ENCODE results near the gene ADIG.

Gene ADIG

DNA sequence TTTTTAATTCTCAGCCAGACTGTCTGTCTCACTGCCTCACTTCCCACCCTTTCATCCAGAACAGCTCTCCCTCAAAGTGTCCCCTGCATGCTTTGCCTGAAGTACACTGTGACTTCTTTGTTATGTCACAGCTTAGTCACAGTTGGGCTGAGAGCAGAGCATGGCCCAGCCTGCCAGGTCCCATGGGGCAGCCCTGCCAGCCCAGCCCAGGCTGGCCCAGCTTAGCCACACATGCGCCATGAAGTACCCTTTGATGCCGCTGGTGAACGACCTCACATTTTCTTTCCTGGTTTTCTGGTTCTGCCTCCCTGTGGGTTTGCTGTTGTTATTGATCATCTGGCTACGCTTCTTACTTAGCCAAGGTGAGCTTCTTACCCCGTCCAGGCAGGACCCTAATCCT lies at the start of gene ADIG:
ADIG (plus strand) TSS at position 185 of the 400 bp plus-strand sequence; CDS start at position 239, 54 bp downstream.
- Histone ChIP-seq H3K4me3 (no peak within 1 kb of the TSS), H3K27ac (no peak within 1 kb of the TSS)
- no peak for DNase-seq (ENCODE audit: low spot score)
- TF ChIP-seq, protein P1, sequence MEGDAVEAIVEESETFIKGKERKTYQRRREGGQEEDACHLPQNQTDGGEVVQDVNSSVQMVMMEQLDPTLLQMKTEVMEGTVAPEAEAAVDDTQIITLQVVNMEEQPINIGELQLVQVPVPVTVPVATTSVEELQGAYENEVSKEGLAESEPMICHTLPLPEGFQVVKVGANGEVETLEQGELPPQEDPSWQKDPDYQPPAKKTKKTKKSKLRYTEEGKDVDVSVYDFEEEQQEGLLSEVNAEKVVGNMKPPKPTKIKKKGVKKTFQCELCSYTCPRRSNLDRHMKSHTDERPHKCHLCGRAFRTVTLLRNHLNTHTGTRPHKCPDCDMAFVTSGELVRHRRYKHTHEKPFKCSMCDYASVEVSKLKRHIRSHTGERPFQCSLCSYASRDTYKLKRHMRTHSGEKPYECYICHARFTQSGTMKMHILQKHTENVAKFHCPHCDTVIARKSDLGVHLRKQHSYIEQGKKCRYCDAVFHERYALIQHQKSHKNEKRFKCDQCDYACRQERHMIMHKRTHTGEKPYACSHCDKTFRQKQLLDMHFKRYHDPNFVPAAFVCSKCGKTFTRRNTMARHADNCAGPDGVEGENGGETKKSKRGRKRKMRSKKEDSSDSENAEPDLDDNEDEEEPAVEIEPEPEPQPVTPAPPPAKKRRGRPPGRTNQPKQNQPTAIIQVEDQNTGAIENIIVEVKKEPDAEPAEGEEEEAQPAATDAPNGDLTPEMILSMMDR (IDR thresholded peaks at IDR 0.05) = no peak

DNA sequence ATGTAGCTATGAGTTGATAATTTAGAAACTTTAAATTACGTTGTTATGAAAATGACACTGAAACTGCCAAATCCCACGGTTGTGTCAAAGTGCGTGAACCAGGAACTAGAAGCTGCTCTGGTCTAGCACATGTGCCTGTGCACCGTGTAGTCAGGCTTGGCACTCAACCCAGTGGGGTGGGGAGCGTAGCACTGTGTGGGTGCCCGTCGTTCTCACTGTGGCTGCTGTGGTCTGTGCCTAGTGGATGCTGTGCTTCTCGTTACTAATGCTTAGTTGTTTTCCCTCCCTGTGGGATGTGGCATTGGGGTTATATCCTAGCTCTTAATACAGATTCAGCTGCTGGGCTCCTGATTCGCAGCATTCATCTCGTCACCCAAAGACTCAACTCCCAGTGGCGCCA lies 46.2 kb upstream of the ADIG start:
- H3K4me3 ChIP-seq = no peak overlapping the region
- no peak for DNase-seq (ENCODE audit: low spot score)
- TF ChIP-seq, protein P1 (IDR thresholded peaks at IDR 0.05) = no peak
- H3K27ac ChIP-seq = no peak overlapping the region

DNA sequence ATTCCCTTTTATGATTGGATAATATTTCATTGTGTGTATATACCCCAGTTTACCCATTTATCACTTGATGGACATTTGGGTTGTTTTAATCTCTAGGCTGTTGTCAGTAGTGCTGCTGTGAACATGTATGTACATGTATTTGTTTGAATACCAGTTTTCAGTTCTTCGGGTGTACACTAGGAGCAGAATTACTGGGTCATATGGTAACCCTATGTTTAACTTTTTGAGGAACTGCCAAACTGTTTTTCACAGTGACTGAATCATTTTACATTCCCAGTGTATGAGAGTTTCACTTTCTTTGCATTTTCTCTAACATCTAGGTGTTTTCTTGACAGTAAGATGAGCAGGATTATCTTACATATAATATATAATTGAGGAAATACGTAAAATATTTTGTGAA lies 44.7 kb upstream of the ADIG start:
- TF ChIP-seq, protein P1 (IDR thresholded peaks at IDR 0.05) = no peak
- H3K27ac ChIP-seq = no peak overlapping the region
- H3K4me3 ChIP-seq = no peak overlapping the region
- DNase-seq (ENCODE audit: low spot score) = no peak

DNA sequence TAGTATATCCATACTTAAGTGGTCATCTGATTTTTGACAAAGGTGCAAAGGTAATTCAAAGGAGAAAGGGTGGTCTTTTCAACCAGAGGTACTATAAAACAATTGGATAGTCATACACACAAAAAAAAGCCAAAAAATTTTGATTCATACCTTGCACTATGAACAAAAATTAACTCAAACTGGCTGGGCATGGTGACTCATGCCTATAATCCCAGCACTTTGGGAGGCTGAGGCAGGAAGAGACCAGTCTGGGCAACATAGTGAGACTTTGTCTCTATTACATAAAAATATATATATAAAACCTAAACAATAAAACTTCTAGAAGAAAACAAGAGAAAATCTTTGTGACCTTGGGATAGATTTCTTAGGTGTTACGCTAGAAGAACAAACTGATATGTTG lies 43.8 kb upstream of the ADIG start:
- no peak overlapping the region for H3K27ac ChIP-seq
- DNase-seq (ENCODE audit: low spot score) = no peak
- H3K4me3 ChIP-seq = no peak overlapping the region
- TF ChIP-seq, protein P1 (IDR thresholded peaks at IDR 0.05) = no peak

DNA sequence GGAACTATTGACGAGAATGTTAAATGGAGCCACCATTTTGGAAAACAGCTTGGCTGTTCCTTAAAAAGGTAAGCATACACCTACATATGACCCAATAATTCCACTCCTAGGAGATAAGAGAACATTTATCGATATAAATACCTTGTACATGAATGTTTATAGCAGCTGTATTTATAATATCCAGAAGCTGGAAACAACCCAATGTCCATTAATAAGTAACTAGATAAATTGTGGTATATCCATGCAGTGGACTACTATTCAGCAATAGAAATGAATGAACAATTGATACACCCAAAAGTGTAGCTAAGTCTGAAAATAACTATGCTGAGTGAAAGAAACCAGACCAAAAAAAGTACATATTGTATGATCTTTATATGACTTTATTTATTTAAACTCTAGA lies 42.2 kb upstream of the ADIG start:
- no peak for DNase-seq (ENCODE audit: low spot score)
- Histone ChIP-seq H3K27ac (no peak overlapping the region), H3K4me3 (no peak overlapping the region)
- TF ChIP-seq, protein P1 (IDR thresholded peaks at IDR 0.05) = no peak

DNA sequence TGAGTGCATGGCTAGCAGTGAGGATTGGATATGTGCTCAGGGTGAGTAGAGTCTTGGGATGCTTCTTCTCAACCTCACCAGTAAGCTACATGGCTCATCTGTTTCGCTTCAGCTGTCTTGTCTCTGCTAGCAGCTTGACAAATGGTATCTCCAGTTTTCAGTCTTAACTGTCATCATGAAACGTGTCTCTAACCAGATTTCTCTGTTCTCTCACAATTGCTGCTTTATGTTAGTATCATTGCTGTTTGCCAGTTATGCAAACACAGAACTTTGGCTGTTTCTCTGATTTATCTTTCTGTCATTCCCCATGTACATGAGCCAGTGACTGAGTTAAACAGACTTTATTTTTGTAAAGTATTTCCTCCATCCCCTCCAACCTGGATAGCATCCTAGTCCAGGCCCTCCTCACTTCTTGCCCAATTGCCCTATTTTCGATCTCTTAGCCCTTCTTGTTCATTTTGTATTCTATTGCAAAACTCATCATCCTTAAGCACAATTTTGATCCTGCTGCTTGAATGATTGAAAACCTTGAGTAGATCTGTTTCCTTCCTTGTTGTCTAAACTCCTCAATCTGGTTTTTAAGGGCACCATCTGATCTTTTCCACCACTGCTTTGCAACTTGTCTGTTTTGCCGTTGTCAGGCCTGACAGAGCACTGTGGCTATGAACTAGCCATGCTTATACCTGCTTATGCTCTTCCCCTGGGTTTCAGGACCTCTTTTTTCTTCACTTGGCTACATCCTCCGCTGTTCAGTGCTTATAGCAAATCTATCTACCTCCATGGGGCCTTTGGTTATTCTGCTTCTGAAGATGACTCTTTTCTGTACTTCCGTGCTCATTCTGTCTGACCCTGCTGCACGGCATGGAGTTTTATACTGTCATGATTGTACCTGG lies 37.7 kb upstream of the ADIG start:
- Histone ChIP-seq H3K27ac (no peak overlapping the region), H3K4me3 (no peak overlapping the region)
- TF ChIP-seq, protein P1 (IDR thresholded peaks at IDR 0.05) = no peak
- no peak for DNase-seq (ENCODE audit: low spot score)

DNA sequence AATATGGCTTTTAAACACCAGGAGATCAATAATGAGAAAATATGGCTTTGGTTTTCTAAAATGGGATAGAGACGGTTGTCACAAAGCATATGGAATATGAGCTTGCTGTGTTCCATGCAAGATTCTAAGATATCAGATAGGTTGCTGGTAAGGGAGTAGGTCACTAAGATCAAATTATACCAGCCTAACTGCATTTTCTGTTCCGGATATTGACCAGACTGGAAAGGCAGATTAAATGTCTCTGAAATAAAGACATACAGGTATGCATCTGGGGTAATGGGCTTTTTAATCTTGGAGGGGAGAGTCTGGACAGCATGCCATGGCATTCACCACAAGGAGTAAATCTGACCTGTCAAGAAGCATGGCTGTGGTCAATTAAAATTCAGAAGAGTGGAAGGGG lies 35.2 kb upstream of the ADIG start:
- Histone ChIP-seq H3K27ac (no peak overlapping the region), H3K4me3 (no peak overlapping the region)
- TF ChIP-seq, protein P1 (IDR thresholded peaks at IDR 0.05) = no peak
- DNase-seq (ENCODE audit: low spot score) = no peak
